Peyer's patch (tissue), 4 donors: Measurements from ENCODE around the gene ZBTB16. TPM values are rescaled to one million over a fixed set of nuclear protein-coding genes. Genes with fewer than 3 reads are reported as not detected.

Source experiments
- DNase-seq, 3 donors: peaks; one replicate each; pipeline ENCODE4 v3.0.0-alpha.2; 2017 to 2019
- H3K27ac ChIP-seq, 4 donors: fragments of 200-600 bp; sonication (generic); one replicate each; pipeline ENCODE4 v1.5.1; 2016 to 2019
- H3K27me3 ChIP-seq, 2 donors: fragments of 200-600 bp; sonication (generic); one replicate each; pipeline ENCODE4 v1.5.1; 2019
- H3K36me3 ChIP-seq, 3 donors: fragments of 200-600 bp; sonication (generic); one replicate each; pipeline ENCODE4 v1.5.1; 2016 to 2019
- H3K4me1 ChIP-seq, 4 donors: fragments of 200-600 bp; sonication (generic); one replicate each; pipeline ENCODE4 v1.5.1; 2016 to 2019
- H3K4me3 ChIP-seq, 4 donors: fragments of 200-600 bp; sonication (generic); 1 replicate in 3 of 4; 2 replicates in 1 of 4; pipeline ENCODE4 v1.5.1; 2016 to 2019; ENCODE audit warnings: mild to moderate bottlenecking in 1 of 4
- H3K9me3 ChIP-seq, 4 donors: fragments of 200-600 bp; sonication (generic); one replicate each; pipeline ENCODE4 v1.5.1; 2016 to 2019; ENCODE audit warnings: mild to moderate bottlenecking in 1 of 4
- POLR2A ChIP-seq, 2 donors: fragments of 450-650 bp; IDR thresholded peaks; one replicate each; pipeline ENCODE4 v1.5.1; 2017; ENCODE audit warnings: antibody characterized with exemption in 2 of 2, mild to moderate bottlenecking in 2 of 2, moderate library complexity in 2 of 2
- total RNA-seq, 4 donors: library from RNA; depleted of rRNA; stranded (reverse); fragments of >200 nt; gene quantifications; one replicate each; pipeline ENCODE4 v1.1.0, GENCODE V29; 2016
- TF ChIP-seq, protein P1 (sequence below), 6 experiments: fragments of 450-650 bp in 4 of 6; fragments of 200-600 bp in 2 of 6; sonication (generic) in 1 of 6; IDR thresholded peaks; one replicate each; pipeline ENCODE4 v1.5.1; 2017 to 2019; ENCODE audit warnings: antibody characterized with exemption in 6 of 6, mild to moderate bottlenecking in 3 of 6, moderate library complexity in 1 of 6

The ZBTB16 gene
- total RNA-seq, 4 donors from 2014 or later, result 84.8 to 257 (median 155) TPM

DNA sequence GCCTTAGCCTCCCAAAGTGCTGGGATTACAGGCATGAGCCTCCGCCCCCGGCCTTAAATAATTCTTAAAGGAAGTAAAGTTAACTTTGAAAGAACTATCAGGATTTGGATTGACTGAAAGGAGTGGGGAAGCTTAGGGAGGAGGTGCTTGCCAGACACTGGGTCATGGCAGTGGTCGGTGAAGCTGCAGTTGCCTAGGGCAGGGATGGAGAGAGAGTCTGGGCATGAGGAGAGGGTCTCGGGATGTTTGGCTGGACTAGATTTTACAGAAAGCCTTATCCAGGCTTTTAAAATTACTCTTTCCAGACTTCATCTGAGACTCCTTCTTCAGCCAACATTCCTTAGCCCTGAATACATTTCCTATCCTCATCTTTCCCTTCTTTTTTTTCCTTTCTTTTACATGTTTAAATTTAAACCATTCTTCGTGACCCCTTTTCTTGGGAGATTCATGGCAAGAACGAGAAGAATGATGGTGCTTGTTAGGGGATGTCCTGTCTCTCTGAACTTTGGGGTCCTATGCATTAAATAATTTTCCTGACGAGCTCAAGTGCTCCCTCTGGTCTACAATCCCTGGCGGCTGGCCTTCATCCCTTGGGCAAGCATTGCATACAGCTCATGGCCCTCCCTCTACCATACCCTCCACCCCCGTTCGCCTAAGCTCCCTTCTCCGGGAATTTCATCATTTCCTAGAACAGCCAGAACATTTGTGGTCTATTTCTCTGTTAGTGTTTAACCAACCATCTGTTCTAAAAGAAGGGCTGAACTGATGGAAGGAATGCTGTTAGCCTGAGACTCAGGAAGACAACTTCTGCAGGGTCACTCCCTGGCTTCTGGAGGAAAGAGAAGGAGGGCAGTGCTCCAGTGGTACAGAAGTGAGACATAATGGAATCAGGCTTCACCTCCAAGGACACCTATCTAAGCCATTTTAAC is 236.4 kb downstream of the ZBTB16 start, which contains the start of gene NNMT:
NNMT (plus strand) TSS at position 724 of the 929 bp plus-strand sequence; CDS start at position 882, 158 bp downstream.
- DNase-seq, result peak in 1 of 3 donors; percentile 72
- H3K4me3 ChIP-seq, result peak within 1 kb of the TSS; percentile 19 to 45 (median 36)
- H3K27ac ChIP-seq, result peak within 1 kb of the TSS; percentile 58 to 88 (median 76)

DNA sequence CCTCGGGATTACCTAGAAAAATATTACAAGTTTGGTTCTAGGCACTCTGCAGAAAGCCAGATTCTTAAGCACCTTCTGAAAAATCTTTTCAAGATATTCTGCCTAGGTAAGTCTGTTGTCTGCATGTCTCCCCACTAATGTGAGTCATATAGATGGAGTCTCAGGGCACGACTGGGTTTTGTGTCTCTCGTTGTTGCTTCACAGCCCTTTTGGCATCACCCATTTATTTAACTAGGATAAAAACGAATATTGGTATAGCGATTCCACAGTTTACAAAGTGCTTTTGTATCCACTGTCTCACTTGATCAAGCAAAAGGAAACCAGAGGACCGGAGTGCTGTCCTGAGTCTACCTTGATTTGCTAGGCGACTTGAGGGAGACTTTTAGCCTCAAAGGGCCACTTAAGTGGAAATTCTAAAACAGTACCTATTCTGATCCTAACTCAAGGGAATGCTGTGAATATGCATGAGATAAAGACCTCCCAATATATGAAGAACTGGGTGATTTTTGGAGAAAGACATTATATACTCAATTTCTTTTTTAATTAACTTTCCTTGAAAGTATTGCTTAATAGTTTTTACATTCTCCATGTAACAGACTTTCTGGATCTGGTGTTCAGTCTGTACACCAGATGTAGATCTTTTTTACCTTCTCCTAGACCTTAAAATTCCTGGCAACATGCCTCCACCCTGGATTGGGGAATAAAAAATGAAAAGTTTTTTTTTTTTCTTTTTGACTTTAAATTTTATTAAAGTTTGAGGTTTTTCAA is 237.3 kb downstream of the ZBTB16 start:
- no peaks in the 10 kb centered on the region for H3K36me3 ChIP-seq
- no peak for DNase-seq
- no peak for TF ChIP-seq POLR2A (IDR thresholded peaks at IDR 0.05)
- TF ChIP-seq, protein P1, sequence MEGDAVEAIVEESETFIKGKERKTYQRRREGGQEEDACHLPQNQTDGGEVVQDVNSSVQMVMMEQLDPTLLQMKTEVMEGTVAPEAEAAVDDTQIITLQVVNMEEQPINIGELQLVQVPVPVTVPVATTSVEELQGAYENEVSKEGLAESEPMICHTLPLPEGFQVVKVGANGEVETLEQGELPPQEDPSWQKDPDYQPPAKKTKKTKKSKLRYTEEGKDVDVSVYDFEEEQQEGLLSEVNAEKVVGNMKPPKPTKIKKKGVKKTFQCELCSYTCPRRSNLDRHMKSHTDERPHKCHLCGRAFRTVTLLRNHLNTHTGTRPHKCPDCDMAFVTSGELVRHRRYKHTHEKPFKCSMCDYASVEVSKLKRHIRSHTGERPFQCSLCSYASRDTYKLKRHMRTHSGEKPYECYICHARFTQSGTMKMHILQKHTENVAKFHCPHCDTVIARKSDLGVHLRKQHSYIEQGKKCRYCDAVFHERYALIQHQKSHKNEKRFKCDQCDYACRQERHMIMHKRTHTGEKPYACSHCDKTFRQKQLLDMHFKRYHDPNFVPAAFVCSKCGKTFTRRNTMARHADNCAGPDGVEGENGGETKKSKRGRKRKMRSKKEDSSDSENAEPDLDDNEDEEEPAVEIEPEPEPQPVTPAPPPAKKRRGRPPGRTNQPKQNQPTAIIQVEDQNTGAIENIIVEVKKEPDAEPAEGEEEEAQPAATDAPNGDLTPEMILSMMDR (IDR thresholded peaks at IDR 0.05), result no peak
- H3K9me3 ChIP-seq, result no peaks in the 10 kb centered on the region
- peak overlapping the region; percentile 50 to 88 (median 76) for H3K27ac ChIP-seq
- H3K4me3 ChIP-seq, result peak overlapping the region; percentile 19 to 45 (median 36)
- no peaks in the 10 kb centered on the region for H3K27me3 ChIP-seq
- H3K4me1 ChIP-seq, result no peaks in the 10 kb centered on the region

More for the DNA sequence above, 236.4 kb downstream of the ZBTB16 start, which contains the start of gene NNMT:
- Histone ChIP-seq H3K4me1 (no peaks in the 10 kb centered on the region), H3K27me3 (no peaks in the 10 kb centered on the region), H3K9me3 (no peaks in the 10 kb centered on the region), H3K36me3 (no peaks in the 10 kb centered on the region)
- TF ChIP-seq, protein P1 (IDR thresholded peaks at IDR 0.05), result no peak
- TF ChIP-seq POLR2A (IDR thresholded peaks at IDR 0.05), result peak; percentile 31

DNA sequence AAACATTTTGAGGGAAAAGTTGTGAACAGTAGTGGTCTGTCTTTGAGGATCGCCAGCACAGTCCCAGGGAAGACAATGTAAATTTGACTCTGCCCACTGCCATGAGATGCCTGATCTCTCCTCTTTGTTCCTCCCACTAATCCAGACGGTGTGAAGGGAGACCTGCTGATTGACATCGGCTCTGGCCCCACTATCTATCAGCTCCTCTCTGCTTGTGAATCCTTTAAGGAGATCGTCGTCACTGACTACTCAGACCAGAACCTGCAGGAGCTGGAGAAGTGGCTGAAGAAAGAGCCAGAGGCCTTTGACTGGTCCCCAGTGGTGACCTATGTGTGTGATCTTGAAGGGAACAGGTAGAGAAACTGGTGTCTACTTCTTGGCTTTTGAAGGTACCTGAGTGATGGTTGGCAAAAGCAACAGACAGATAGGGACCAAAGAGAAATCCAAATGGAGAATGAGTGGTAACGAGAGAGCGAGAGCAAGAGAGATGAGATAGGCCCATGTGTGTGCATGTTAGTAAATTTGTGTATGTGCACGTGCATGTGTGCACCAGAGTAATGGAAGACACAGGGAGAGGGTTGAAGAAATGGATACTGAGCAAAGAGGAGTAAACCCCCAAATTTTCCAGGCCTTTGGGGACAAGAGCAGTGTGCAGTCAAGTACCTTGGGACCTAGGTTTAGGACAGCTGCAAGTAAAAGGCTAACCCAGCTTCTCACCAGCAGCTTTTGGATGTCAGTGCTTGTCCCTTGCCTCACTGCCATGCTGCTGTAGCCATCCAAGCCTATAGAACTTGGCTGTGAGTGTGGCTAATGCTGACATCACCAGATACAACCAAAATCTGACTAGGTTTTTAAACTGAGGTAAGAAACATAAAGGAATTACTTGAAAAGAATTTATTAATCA is 238.5 kb downstream of the ZBTB16 start:
- peak overlapping the region; percentile 13 to 46 (median 36) for H3K4me3 ChIP-seq
- no peaks in the 10 kb centered on the region for H3K9me3 ChIP-seq
- no peak for TF ChIP-seq POLR2A (IDR thresholded peaks at IDR 0.05)
- TF ChIP-seq, protein P1 (IDR thresholded peaks at IDR 0.05), result no peak
- no peaks in the 10 kb centered on the region for H3K27me3 ChIP-seq
- DNase-seq, result no peak
- H3K36me3 ChIP-seq, result no peaks in the 10 kb centered on the region
- H3K4me1 ChIP-seq, result no peaks in the 10 kb centered on the region
- peak overlapping the region; percentile 55 to 88 (median 70) for H3K27ac ChIP-seq

DNA sequence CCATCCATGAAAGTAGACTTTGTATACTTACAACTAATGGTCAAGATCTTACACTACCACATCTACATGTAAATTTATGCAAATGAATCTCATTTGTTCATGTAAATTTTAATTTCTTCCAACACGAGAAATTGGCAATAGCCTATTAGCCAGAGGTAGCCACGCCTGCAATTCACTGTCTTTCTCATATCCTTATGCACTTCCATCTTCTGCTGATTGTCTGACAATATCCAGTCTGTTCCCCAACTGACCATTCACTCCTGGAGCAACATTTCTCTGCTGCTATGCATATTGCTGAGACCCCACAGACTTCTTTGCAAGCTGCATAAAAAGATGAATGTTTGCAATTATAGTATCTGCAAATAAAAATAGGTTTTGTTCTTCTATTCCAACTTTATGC is 239.2 kb downstream of the ZBTB16 start:
- no peak for DNase-seq
- no peaks in the 10 kb centered on the region for H3K9me3 ChIP-seq
- H3K27me3 ChIP-seq, result no peaks in the 10 kb centered on the region
- H3K27ac ChIP-seq, result peak overlapping the region in 2 of 4 donors; percentile 68 to 71
- H3K4me1 ChIP-seq, result no peaks in the 10 kb centered on the region
- no peaks in the 10 kb centered on the region for H3K36me3 ChIP-seq
- TF ChIP-seq, protein P1 (IDR thresholded peaks at IDR 0.05), result no peak
- TF ChIP-seq POLR2A (IDR thresholded peaks at IDR 0.05), result no peak
- H3K4me3 ChIP-seq, result peak overlapping the region; percentile 13 to 46 (median 36)

Other genes with a start within 250 kb of the ZBTB16 start
- 10 to 100 TPM in 3 of 4 donors, 1 to 10 TPM in 1; 7.8 to 64.4 (median 20.6) TPM for gene USP28, start 184.1 kb upstream of the ZBTB16 start, total RNA-seq
- gene HTR3B, start 154.9 kb upstream of the ZBTB16 start, total RNA-seq, result under 1 TPM in 1 of 4 donors, not detected in 3; 0.76 TPM
- gene HTR3A, start 84.6 kb upstream of the ZBTB16 start, total RNA-seq, result 1 to 10 TPM in 1 of 4 donors, under 1 TPM in 2, not detected in 1; 0.80 to 1.7 (median 0.95) TPM
- gene NNMT, start 236.7 kb downstream of the ZBTB16 start, total RNA-seq, result 100 to 1,000 TPM in 3 of 4 donors, 10 to 100 TPM in 1; 43.6 to 413 (median 187) TPM